ENCODE data around the gene SPATA31D3. TPM values are rescaled to one million over a fixed set of nuclear protein-coding genes. Genes with fewer than 3 reads are reported as not detected.
"Not testable (repeated sequence)": the region's sequence is repeated elsewhere in the genome, so short reads cannot be mapped to it uniquely, and the experiment has no call there.

SPATA31D3 gene
- total RNA-seq (not detected), polyA plus RNA-seq (under 1 TPM in 1 of 2 donors, not detected in 1; 0.02 TPM)
- long read RNA-seq, donor 1 = 0 reads
- long read RNA-seq, donor 2 = 0 reads
- long read RNA-seq, donor 3 = 0 reads
- long read RNA-seq, donor 4 = 0 reads
- long read RNA-seq, donor 5 = 0 reads

GRCh38 chr9:81943393-81943792 is at the start of gene SPATA31D3:
Gene SPATA31D3 (plus strand): TSS chr9:81943500. CDS start chr9:81943586, 86 bp downstream.
- H3K27ac ChIP-seq (ENCODE audit: low read depth in 1 of 2, low read length in 1 of 2); H3K4me3 ChIP-seq; H3K36me3 ChIP-seq (ENCODE audit: control insufficient read depth in 4 of 4, insufficient read depth in 4 of 4, low read length in 4 of 4); H3K9me3 ChIP-seq (ENCODE audit: control insufficient read depth in 4 of 4, insufficient read depth in 3 of 4, low read length in 3 of 4); DNase-seq; H3K9ac ChIP-seq (ENCODE audit: insufficient read depth in 1 of 2, low read length in 2 of 2); H3K27me3 ChIP-seq (ENCODE audit: control insufficient read depth in 3 of 3, insufficient read depth in 3 of 3, low read length in 2 of 3); H3K4me1 ChIP-seq (ENCODE audit: control insufficient read depth in 5 of 5, insufficient read depth in 5 of 5, low read length in 5 of 5); ATAC-seq (ENCODE audit: insufficient read depth, low FRiP score): not testable (repeated sequence)
- no CpG with 5 or more reads among the region's 2 CpGs for WGBS, 2 donors

- Histone ChIP-seq H3K27me3 (ENCODE audit: control insufficient read depth in 3 of 3, insufficient read depth in 3 of 3, low read length in 2 of 3) (no peaks in the 10 kb centered on the region), H3K36me3 (ENCODE audit: control insufficient read depth in 4 of 4, insufficient read depth in 4 of 4, low read length in 4 of 4) (no peaks in the 10 kb centered on the region), H3K4me3 (no peak overlapping the region), H3K9ac (ENCODE audit: insufficient read depth in 1 of 2, low read length in 2 of 2) (no peak overlapping the region), H3K27ac (ENCODE audit: low read depth in 1 of 2, low read length in 1 of 2) (no peak overlapping the region), H3K9me3 (ENCODE audit: control insufficient read depth in 4 of 4, insufficient read depth in 3 of 4, low read length in 3 of 4) (no peaks in the 10 kb centered on the region), H3K4me1 (ENCODE audit: control insufficient read depth in 5 of 5, insufficient read depth in 5 of 5, low read length in 5 of 5) (peaks cover 0 to 3% (median 0%) of the 10 kb centered on the region in 5 donors)
- DNase-seq (no peak), ATAC-seq (ENCODE audit: insufficient read depth, low FRiP score) (no peak)
- WGBS, 2 donors = 93 to 94% methylated on average over 3 of the region's 3 CpGs
- TF ChIP-seq, protein P1, sequence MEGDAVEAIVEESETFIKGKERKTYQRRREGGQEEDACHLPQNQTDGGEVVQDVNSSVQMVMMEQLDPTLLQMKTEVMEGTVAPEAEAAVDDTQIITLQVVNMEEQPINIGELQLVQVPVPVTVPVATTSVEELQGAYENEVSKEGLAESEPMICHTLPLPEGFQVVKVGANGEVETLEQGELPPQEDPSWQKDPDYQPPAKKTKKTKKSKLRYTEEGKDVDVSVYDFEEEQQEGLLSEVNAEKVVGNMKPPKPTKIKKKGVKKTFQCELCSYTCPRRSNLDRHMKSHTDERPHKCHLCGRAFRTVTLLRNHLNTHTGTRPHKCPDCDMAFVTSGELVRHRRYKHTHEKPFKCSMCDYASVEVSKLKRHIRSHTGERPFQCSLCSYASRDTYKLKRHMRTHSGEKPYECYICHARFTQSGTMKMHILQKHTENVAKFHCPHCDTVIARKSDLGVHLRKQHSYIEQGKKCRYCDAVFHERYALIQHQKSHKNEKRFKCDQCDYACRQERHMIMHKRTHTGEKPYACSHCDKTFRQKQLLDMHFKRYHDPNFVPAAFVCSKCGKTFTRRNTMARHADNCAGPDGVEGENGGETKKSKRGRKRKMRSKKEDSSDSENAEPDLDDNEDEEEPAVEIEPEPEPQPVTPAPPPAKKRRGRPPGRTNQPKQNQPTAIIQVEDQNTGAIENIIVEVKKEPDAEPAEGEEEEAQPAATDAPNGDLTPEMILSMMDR (IDR thresholded peaks at IDR 0.05; ENCODE audit: control extremely low read depth, extremely low read depth) = no peak
These were observed 49.4 kb upstream of the SPATA31D3 start for GRCh38 chr9:81893929-81894328.

- ATAC-seq (ENCODE audit: insufficient read depth, low FRiP score) = no peak
- no peak overlapping the region for H3K4me3 ChIP-seq
- no peak overlapping the region for H3K9ac ChIP-seq (ENCODE audit: insufficient read depth in 1 of 2, low read length in 2 of 2)
- DNase-seq = no peak
- TF ChIP-seq, protein P1 (IDR thresholded peaks at IDR 0.05; ENCODE audit: control extremely low read depth, extremely low read depth) = no peak
- 85 to 94% methylated on average over 1 of the region's 1 CpG for WGBS, 2 donors
- peaks cover 0 to 9% (median 0%) of the 10 kb centered on the region in 5 donors for H3K4me1 ChIP-seq (ENCODE audit: control insufficient read depth in 5 of 5, insufficient read depth in 5 of 5, low read length in 5 of 5)
- no peak overlapping the region for H3K27ac ChIP-seq (ENCODE audit: low read depth in 1 of 2, low read length in 1 of 2)
- no peaks in the 10 kb centered on the region for H3K27me3 ChIP-seq (ENCODE audit: control insufficient read depth in 3 of 3, insufficient read depth in 3 of 3, low read length in 2 of 3)
- H3K36me3 ChIP-seq (ENCODE audit: control insufficient read depth in 4 of 4, insufficient read depth in 4 of 4, low read length in 4 of 4) = no peaks in the 10 kb centered on the region
- H3K9me3 ChIP-seq (ENCODE audit: control insufficient read depth in 4 of 4, insufficient read depth in 3 of 4, low read length in 3 of 4) = no peaks in the 10 kb centered on the region
These were observed 48.4 kb upstream of the SPATA31D3 start for GRCh38 chr9:81894891-81895290.

DNA sequence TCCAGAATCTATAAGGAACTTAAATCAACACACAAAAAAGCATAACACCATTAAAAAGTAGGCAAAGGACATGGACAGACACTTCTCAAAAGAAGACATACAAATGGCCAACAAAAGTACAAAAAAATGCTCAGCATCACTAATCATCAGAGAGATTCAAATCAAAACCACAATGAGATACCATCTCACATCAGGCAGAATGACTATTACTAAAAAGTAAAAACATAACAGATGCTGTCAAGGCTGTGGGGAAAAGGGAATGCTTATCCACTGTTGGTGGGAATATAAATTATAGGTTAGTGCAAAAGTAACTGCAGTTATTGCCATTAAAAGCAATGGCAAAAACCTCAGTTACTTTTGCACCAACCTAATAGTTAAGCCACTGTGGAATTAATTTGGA is 47.2 kb upstream of the SPATA31D3 start:
- Histone ChIP-seq H3K4me1 (ENCODE audit: control insufficient read depth in 5 of 5, insufficient read depth in 5 of 5, low read length in 5 of 5) (peaks cover 0 to 9% (median 0%) of the 10 kb centered on the region in 5 donors), H3K4me3 (no peak overlapping the region), H3K36me3 (ENCODE audit: control insufficient read depth in 4 of 4, insufficient read depth in 4 of 4, low read length in 4 of 4) (no peaks in the 10 kb centered on the region), H3K9me3 (ENCODE audit: control insufficient read depth in 4 of 4, insufficient read depth in 3 of 4, low read length in 3 of 4) (no peaks in the 10 kb centered on the region), H3K9ac (ENCODE audit: insufficient read depth in 1 of 2, low read length in 2 of 2) (no peak overlapping the region), H3K27ac (ENCODE audit: low read depth in 1 of 2, low read length in 1 of 2) (no peak overlapping the region), H3K27me3 (ENCODE audit: control insufficient read depth in 3 of 3, insufficient read depth in 3 of 3, low read length in 2 of 3) (no peaks in the 10 kb centered on the region)
- TF ChIP-seq, protein P1 (IDR thresholded peaks at IDR 0.05; ENCODE audit: control extremely low read depth, extremely low read depth) = no peak
- DNase-seq (no peak), ATAC-seq (ENCODE audit: insufficient read depth, low FRiP score) (no peak)

All from lung (tissue), 16 donors.